Ovary (tissue), 3 donors: ENCODE measurements around the gene GPR158.

Experiments
- POLR2A ChIP-seq: fragments of 450-650 bp; IDR thresholded peaks from one replicate; pipeline ENCODE4 v1.6.1; 2017; ENCODE audit warnings: antibody characterized with exemption, mild to moderate bottlenecking, moderate library complexity
- TF ChIP-seq, protein P1 (sequence below), 3 donors: fragments of 450-650 bp in 2 of 3; fragments of 200-600 bp in 1 of 3; IDR thresholded peaks; one replicate each; pipeline versions ENCODE4 v1.5.1 to v1.8.0; 2016 to 2022; ENCODE audit warnings: antibody characterized with exemption in 3 of 3, mild to moderate bottlenecking in 1 of 3
- donor health status: DM: no; HTN: no; CAD: no.

DNA sequence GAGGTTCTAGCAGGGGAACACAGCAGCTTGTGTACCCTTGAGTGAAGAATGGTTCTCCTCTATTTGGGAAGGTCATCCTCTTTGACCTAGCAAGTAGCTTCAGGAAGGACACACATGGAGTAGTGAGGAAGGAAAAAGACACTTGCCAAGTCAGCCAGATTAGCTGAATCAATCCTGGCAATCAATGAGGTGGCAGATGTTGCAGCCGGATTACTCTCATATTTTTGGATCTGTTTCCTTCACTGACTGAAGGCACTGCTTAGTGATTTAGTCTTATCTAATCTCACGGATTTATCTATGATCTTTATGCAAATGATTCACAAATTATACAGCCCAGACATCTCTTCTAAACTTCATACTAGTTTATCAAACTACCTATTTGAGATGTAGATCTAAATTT is 218.8 kb downstream of the GPR158 start:
- TF ChIP-seq, protein P1, sequence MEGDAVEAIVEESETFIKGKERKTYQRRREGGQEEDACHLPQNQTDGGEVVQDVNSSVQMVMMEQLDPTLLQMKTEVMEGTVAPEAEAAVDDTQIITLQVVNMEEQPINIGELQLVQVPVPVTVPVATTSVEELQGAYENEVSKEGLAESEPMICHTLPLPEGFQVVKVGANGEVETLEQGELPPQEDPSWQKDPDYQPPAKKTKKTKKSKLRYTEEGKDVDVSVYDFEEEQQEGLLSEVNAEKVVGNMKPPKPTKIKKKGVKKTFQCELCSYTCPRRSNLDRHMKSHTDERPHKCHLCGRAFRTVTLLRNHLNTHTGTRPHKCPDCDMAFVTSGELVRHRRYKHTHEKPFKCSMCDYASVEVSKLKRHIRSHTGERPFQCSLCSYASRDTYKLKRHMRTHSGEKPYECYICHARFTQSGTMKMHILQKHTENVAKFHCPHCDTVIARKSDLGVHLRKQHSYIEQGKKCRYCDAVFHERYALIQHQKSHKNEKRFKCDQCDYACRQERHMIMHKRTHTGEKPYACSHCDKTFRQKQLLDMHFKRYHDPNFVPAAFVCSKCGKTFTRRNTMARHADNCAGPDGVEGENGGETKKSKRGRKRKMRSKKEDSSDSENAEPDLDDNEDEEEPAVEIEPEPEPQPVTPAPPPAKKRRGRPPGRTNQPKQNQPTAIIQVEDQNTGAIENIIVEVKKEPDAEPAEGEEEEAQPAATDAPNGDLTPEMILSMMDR (IDR thresholded peaks at IDR 0.05), result no peak
- no peak for TF ChIP-seq POLR2A
